Naive thymus-derived CD8-positive, alpha-beta T cell (primary cell): Measurements from ENCODE around the gene DPF3. TPM values are rescaled to one million over a fixed set of nuclear protein-coding genes. Genes with fewer than 3 reads are reported as not detected.

Experiments used
- ATAC-seq, 2 donors: fragments of 150-1000 bp; cut with Tn5 transposase in 1 of 2; sonication (Bioruptor Pico), chemical (Tn5 transposase) in 1 of 2; 1 replicate in 1 of 2; 2 replicates in 1 of 2; pipeline ENCODE4 v1.10.0; 2021; ENCODE audit warnings: mild to moderate bottlenecking in 2 of 2, moderate library complexity in 2 of 2
- POLR2A ChIA-PET: fragments of 350-600 bp; sonication (Branson Sonifier 250); formaldehyde crosslinking; loops from one replicate; lab custom pipeline; 2021; ENCODE audit warnings: antibody characterized with exemption; lab: Charles Lee
- DNase-seq, 10 donors: peaks; one replicate each; pipeline versions ENCODE4 v3.0.0 to v3.0.0-alpha.2; 2020 to 2022
- H3K27ac Mint-ChIP-seq, 10 donors: one replicate each; pipeline ENCODE4 v1.8.0; 2020 to 2022; ENCODE audit warnings: mild to moderate bottlenecking in 10 of 10, mixed read lengths in 10 of 10, moderate library complexity in 4 of 10, inconsistent platforms in 1 of 10
- H3K27me3 Mint-ChIP-seq, 5 donors: one replicate each; pipeline ENCODE4 v1.8.0; 2021 to 2022; ENCODE audit warnings: mixed read lengths in 5 of 5
- H3K36me3 Mint-ChIP-seq, 3 donors: one replicate each; pipeline ENCODE4 v1.8.0; 2020 to 2022; ENCODE audit warnings: mixed read lengths in 3 of 3, mild to moderate bottlenecking in 2 of 3, inconsistent platforms in 1 of 3
- H3K4me1 Mint-ChIP-seq, 4 donors: one replicate each; pipeline ENCODE4 v1.8.0; 2021 to 2022; ENCODE audit warnings: mixed read lengths in 4 of 4
- H3K4me3 Mint-ChIP-seq, 10 donors: one replicate each; pipeline ENCODE4 v1.8.0; 2020 to 2022; ENCODE audit warnings: mild to moderate bottlenecking in 10 of 10, mixed read lengths in 10 of 10, moderate library complexity in 6 of 10, inconsistent platforms in 1 of 10
- H3K9me3 Mint-ChIP-seq, 9 donors: one replicate each; pipeline ENCODE4 v1.8.0; 2020 to 2022; ENCODE audit warnings: mixed read lengths in 9 of 9, mild to moderate bottlenecking in 3 of 9, inconsistent platforms in 1 of 9, moderate library complexity in 1 of 9
- polyA plus RNA-seq, 3 donors: library from polyadenylated mRNA; unstranded; fragments of 300-500 nt; fragmentation: Illumina TruSeq; gene quantifications; one replicate each; pipeline ENCODE4 v1.2.3, GENCODE V29; 2021
- total RNA-seq, 8 experiments: library from RNA in 2 of 8; stranded (reverse) in 2 of 8; gene quantifications; one replicate each; pipeline ENCODE4 v1.2.3 and lab custom pipeline; 2021 to 2026

Gene DPF3
- total and polyA plus RNA-seq, 5 experiments from 2014 or later = 0.35 to 0.58 (median 0.52) TPM

DNA sequence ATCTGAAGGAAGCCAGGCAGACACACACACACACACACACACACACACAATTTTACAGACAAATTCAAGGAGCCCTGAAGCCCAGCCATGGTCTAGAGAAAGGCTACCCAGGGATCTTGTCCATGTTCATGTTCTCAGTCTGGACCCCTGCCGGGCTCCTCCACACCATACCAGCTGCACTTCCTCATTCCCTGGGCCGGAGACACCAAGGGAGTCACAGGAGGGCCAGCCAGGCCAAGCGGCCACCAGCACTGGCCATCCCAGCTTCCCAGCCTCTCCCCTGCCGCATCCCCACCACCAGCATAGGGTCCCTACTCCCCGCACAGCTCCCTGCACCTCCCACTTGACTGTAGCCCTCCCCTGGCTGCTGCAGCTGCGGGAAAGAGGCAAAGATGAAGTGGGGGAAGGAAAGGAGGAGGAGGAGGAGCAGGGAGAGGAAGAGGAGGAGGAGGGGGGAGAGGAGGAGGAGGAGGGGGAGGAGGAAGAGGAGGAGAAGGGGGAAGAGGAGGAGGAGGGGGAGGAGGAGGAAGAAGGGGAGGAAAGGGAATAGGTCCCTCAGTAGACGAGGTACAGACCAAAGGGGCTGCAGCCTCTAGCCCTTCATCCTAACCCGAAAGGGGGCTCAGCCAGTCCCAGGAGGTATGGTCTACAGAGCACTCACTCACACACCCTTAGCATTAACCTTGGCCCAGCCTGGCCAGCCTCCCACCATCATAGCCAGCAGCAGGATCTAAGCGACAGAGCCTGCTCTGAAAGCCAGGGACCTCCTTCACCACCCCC is 293.2 kb downstream of the DPF3 start:
- Mint-ChIP-seq H3K4me1 (peaks cover 7 to 15% (median 10%) of the 10 kb centered on the region in 4 donors), H3K4me3 (no peak overlapping the region), H3K27me3 (peaks cover 8 to 25% (median 10%) of the 10 kb centered on the region in 5 donors), H3K9me3 (no peaks in the 10 kb centered on the region), H3K27ac (peak overlapping the region in 1 of 10 donors; percentile 67), H3K36me3 (no peaks in the 10 kb centered on the region)
- ATAC-seq (no peak), DNase-seq (no peak)
- POLR2A ChIA-PET = no interaction called here

DNA sequence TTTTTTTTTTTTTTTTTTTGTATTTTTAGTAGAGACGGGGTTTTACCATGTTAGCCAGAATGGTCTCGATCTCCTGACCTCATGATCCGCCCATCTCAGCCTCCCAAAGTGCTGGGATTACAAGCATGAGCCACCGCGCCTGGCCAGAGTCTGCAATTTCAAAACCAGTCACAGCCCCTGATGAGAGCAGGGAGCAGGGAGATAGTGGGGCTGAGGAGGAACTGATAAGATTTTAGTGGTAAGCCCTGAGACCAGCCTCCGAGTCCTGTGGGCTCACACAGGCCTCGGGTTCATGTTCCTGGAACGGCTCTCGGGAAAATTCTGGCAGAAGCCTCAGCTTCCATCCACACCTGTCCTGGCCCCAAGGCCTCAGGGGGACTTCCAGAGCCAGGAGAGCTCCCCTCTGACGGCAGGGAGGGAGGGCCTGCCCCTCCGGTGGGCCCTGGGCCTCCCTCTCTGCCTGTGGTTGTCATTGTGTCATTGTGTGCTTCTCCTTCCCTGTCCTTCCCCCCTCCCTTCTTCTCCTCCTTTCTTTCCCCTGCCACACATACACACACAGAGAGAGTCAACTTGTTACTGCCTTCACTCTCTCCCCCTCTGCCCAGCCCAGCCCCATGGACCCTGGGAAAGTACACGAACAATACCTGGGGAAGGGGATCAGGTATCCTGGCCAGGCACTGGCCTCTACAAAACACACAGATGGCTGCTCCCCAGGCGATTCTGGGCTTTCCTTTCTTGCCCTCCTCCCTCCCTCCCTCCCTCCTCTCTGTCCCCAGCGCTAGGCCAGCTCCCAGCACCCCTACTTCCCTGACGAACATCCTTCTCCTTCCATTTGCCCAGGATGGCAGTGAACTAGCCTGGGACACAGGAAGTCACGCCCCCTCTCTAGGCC is 294.1 kb downstream of the DPF3 start:
- no peak overlapping the region for H3K4me3 Mint-ChIP-seq
- peak overlapping the region in 1 of 10 donors; percentile 53 for H3K27ac Mint-ChIP-seq
- H3K27me3 Mint-ChIP-seq = peaks cover 8 to 25% (median 10%) of the 10 kb centered on the region in 5 donors
- no peak for ATAC-seq
- no peaks in the 10 kb centered on the region for H3K9me3 Mint-ChIP-seq
- DNase-seq = no peak
- peaks cover 16 to 25% (median 17%) of the 10 kb centered on the region in 4 donors for H3K4me1 Mint-ChIP-seq
- H3K36me3 Mint-ChIP-seq = no peaks in the 10 kb centered on the region
- POLR2A ChIA-PET = no interaction called here

GRCh38 chr14:72598306-72598705 is 295.6 kb downstream of the DPF3 start:
- H3K9me3 Mint-ChIP-seq = no peaks in the 10 kb centered on the region
- ATAC-seq (no peak), DNase-seq (no peak)
- H3K36me3 Mint-ChIP-seq = no peaks in the 10 kb centered on the region
- no peak overlapping the region for H3K4me3 Mint-ChIP-seq
- H3K27me3 Mint-ChIP-seq = peaks cover 8 to 25% (median 10%) of the 10 kb centered on the region in 5 donors
- POLR2A ChIA-PET = no interaction called here
- H3K4me1 Mint-ChIP-seq = peaks cover 25 to 40% (median 30%) of the 10 kb centered on the region in 4 donors
- no peak overlapping the region for H3K27ac Mint-ChIP-seq

GRCh38 chr14:72597252-72598233 is 296.4 kb downstream of the DPF3 start:
- POLR2A ChIA-PET = no interaction called here
- Mint-ChIP-seq H3K27me3 (peaks cover 10 to 25% (median 13%) of the 10 kb centered on the region in 5 donors), H3K4me3 (no peak overlapping the region), H3K27ac (no peak overlapping the region), H3K4me1 (peaks cover 28 to 47% (median 36%) of the 10 kb centered on the region in 4 donors), H3K36me3 (no peaks in the 10 kb centered on the region), H3K9me3 (no peaks in the 10 kb centered on the region)
- ATAC-seq (no peak), DNase-seq (no peak)

DNA sequence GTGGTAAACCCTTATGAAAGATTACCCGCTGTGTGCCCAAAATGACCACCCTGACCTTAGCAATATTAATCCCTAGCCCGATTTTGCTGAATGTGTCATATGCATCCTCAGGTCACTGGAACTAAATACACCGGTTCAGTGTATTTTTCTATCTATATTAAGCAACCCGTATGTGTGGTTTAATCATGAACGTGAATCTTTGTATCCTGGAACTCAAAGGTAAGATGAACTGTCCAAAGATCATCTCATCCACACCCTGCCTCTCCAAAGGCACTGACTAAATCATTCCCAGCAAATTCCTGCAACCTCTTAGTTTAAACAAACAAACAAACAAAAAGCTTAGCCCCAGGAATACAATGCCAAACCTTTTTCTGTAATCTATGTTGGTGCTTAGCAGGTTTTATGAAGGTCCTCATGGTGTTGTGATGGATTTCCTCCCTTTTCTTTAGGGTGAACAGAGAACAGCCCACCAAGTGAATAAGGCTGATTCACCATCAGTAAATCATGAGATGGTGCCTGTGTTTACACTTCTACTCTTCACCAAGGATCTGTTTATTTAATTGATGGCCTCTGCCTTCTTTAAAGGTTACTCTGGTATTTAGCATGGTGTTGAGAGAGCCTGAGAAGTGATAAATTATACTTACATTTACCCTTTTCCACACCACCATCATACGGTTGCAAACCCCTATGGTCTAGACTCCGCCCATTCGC is 298.6 kb downstream of the DPF3 start:
- POLR2A ChIA-PET = interaction anchor here (0.8 kb wide), 1 partner anchor 19 kb away, joined by 5 read pairs; no protein-coding TSS in a partner anchor

GRCh38 chr14:72594099-72594901 is 299.6 kb downstream of the DPF3 start:
- Mint-ChIP-seq H3K36me3 (no peaks in the 10 kb centered on the region), H3K27ac (peak overlapping the region in 7 of 10 donors; percentile 25 to 85 (median 56)), H3K4me1 (peaks cover 31 to 77% (median 53%) of the 10 kb centered on the region in 4 donors), H3K4me3 (peak overlapping the region; percentile 16 to 83 (median 57)), H3K27me3 (peaks cover 5 to 15% (median 6%) of the 10 kb centered on the region in 5 donors), H3K9me3 (peaks cover 0 to 5% (median 0%) of the 10 kb centered on the region in 9 donors)
- peak in 7 of 10 donors; percentile 2 to 58 (median 23) for DNase-seq
- POLR2A ChIA-PET = no interaction called here
- peak; percentile 80 to 94 for ATAC-seq

More for the DNA sequence above, 298.6 kb downstream of the DPF3 start:
- ATAC-seq = no peak
- H3K36me3 Mint-ChIP-seq = no peaks in the 10 kb centered on the region
- H3K4me1 Mint-ChIP-seq = peaks cover 31 to 69% (median 51%) of the 10 kb centered on the region in 4 donors
- peak overlapping the region in 4 of 10 donors; percentile 60 to 83 (median 62) for H3K4me3 Mint-ChIP-seq
- no peak for DNase-seq
- H3K9me3 Mint-ChIP-seq = no peaks in the 10 kb centered on the region
- no peak overlapping the region for H3K27ac Mint-ChIP-seq
- peaks cover 6 to 15% (median 7%) of the 10 kb centered on the region in 5 donors for H3K27me3 Mint-ChIP-seq

DNA sequence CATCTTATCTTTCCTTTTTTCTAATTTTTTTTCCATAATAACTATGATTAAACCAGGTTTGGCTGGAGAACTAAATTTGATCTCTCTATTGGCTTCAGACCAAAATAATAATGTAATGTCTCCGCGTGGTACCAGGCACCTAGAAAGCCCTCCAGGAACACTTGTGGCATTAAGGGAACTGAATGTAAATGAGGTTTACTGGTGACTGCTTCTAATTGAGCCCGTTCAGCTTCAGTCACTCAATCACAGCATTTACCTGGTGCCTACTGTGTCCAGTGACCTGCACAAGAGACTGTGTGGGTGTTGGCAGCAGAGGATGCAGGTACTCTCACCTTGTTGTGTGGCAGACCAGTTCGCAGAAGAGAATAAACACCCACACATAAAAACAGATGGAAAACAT is 302.5 kb downstream of the DPF3 start:
- Mint-ChIP-seq H3K9me3 (peaks cover 0 to 6% (median 3%) of the 10 kb centered on the region in 9 donors), H3K36me3 (peaks cover 0 to 2% (median 0%) of the 10 kb centered on the region in 3 donors), H3K4me3 (no peak overlapping the region), H3K4me1 (peaks cover 31 to 73% (median 52%) of the 10 kb centered on the region in 4 donors), H3K27me3 (peaks cover 3 to 15% (median 3%) of the 10 kb centered on the region in 5 donors), H3K27ac (peak overlapping the region in 1 of 10 donors; percentile 32)
- no peak for ATAC-seq
- no peak for DNase-seq
- POLR2A ChIA-PET = no interaction called here

GRCh38 chr14:72590577-72590976 is 303.3 kb downstream of the DPF3 start:
- POLR2A ChIA-PET = interaction anchor here (0.6 kb wide), 1 partner anchor 24 kb away, joined by 3 read pairs; no protein-coding TSS in a partner anchor
- peaks cover 27 to 67% (median 45%) of the 10 kb centered on the region in 4 donors for H3K4me1 Mint-ChIP-seq
- peak overlapping the region; percentile 12 to 78 (median 66) for H3K4me3 Mint-ChIP-seq
- ATAC-seq (peak; percentile 25 to 41), DNase-seq (peak in 5 of 10 donors; percentile 4 to 27 (median 10))
- peak overlapping the region in 4 of 10 donors; percentile 9 to 32 (median 24) for H3K27ac Mint-ChIP-seq
- peaks cover 0 to 14% (median 3%) of the 10 kb centered on the region in 9 donors for H3K9me3 Mint-ChIP-seq
- peaks cover 0 to 14% (median 3%) of the 10 kb centered on the region in 5 donors for H3K27me3 Mint-ChIP-seq
- peaks cover 0 to 10% (median 0%) of the 10 kb centered on the region in 3 donors for H3K36me3 Mint-ChIP-seq

- Mint-ChIP-seq H3K4me3 (peak overlapping the region in 2 of 10 donors; percentile 15 to 18), H3K27ac (peak overlapping the region in 1 of 10 donors; percentile 9)
Measured at GRCh38 chr14:72589652-72590051, 304.2 kb downstream of the DPF3 start.

DNA sequence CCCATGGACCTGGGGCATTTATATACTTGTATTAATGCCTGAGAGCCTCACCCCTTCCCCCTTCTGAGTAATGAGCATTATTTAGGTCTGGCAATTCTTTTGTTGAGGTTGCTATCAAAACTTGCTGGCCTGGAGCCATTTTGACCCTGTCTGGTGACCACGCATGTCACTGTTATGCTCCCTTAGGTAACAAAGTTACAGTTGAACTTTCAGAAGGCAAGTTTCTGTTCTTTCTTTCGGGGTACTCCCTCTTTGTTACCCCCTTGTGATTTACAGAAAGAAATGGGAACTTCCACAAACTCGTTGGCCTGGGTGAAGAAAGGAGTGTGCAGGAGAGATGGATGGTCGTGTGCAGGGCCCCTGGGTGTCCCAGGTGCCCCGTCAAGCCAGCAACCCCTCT is 305.4 kb downstream of the DPF3 start:
- Mint-ChIP-seq H3K9me3 (peaks cover 0 to 19% (median 3%) of the 10 kb centered on the region in 9 donors), H3K27ac (no peak overlapping the region), H3K27me3 (peaks cover 0 to 18% (median 3%) of the 10 kb centered on the region in 5 donors), H3K36me3 (peaks cover 0 to 12% (median 0%) of the 10 kb centered on the region in 3 donors), H3K4me1 (peaks cover 14 to 47% (median 28%) of the 10 kb centered on the region in 4 donors), H3K4me3 (no peak overlapping the region)
- POLR2A ChIA-PET = no interaction called here
- no peak for ATAC-seq
- no peak for DNase-seq

More at GRCh38 chr14:72589652-72590051, 304.2 kb downstream of the DPF3 start:
- H3K27me3 Mint-ChIP-seq = peaks cover 0 to 14% (median 3%) of the 10 kb centered on the region in 5 donors
- peaks cover 0 to 19% (median 3%) of the 10 kb centered on the region in 9 donors for H3K9me3 Mint-ChIP-seq
- peaks cover 0 to 12% (median 0%) of the 10 kb centered on the region in 3 donors for H3K36me3 Mint-ChIP-seq
- POLR2A ChIA-PET = no interaction called here
- DNase-seq (no peak), ATAC-seq (no peak)
- H3K4me1 Mint-ChIP-seq = peaks cover 22 to 58% (median 36%) of the 10 kb centered on the region in 4 donors
